PC-3 (cell line): ENCODE results near the gene RFC2.
"Not testable (repeated sequence)": the region's sequence is repeated elsewhere in the genome, so short reads cannot be mapped to it uniquely, and the experiment has no call there.

Experiments used
- CTCF ChIP-seq: fragments of 300-600 bp; sonication (generic); conservative IDR thresholded peaks from 2 replicates; pipeline ENCODE4 v1.5.1; 2017; ENCODE audit warnings: antibody characterized with exemption, low read depth, mild to moderate bottlenecking, low read length
- EZH2 ChIP-seq: fragments of 300-600 bp; sonication (generic); IDR thresholded peaks from one replicate; pipeline ENCODE4 v1.6.1; 2017; ENCODE audit warnings: antibody characterized with exemption, mild to moderate bottlenecking, low read length; ENCODE audit not compliant: unreplicated experiment

- not testable (repeated sequence) for TF ChIP-seq CTCF, EZH2
Measured at GRCh38 chr7:74249058-74249457, 5.1 kb downstream of the RFC2 start.
